ENCODE data around the gene NEMP2.

The NEMP2 gene

DNA sequence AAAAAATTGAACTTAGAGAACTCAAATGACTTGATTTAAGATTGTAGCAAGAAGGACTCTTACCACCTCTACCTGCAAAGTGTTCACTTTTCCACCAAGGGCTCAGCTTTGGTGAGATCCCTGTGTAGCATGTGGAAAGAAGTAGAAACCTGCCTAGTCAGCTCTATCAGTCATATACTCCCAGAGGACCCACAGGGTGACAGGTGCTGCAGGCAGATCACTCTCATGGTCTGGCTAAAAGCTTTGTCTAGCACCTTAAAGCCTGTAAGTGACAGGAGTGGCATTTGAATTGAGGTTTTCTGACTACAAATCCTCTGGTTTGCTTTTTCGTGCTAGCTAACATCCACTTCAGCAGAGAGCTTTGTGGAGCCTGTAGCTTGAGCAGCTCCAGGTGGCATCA is 18.7 kb upstream of the NEMP2 start:
- DNase-seq, result no peak

- no peak for DNase-seq
Measured at GRCh38 chr2:190551928-190552327, 17.4 kb upstream of the NEMP2 start.

DNA sequence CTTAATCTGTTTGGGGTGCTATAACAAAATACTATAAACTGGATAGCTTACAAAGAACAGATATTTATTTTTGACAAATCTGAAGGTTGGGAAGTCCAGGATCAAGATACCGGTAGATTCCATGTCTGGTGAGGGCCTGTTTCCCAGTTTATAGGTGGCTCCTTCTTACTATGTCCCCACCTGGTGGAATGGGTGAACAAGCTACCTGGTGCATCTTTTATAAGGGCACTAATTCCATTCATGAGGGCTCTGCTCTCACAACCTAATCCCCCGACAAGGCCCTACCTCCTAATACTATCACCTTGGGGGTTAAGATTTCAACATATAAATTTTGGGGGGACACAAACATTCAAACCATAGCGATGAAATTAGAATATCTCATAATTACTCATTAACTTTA is 15.6 kb upstream of the NEMP2 start:
- DNase-seq, result no peak

DNA sequence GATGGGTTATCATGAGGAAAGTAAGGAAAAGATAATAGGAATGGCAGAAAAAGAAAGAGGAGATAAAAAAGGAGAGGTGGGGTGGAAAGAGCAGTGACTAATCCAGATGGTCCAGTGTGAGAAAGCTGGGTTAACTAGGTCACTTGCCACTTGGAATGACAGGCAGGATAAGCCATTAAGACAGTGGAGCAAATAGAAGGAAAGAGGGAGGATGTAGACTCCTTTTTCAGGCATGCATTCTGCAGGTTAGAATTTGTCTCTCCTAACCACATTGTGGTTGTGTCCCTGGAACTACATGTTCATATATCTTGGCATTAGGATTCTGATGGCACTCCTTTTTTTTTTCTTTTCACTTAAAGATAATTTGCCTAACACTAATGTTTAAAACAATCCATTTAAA is 13.4 kb upstream of the NEMP2 start:
- no peak for DNase-seq

DNA sequence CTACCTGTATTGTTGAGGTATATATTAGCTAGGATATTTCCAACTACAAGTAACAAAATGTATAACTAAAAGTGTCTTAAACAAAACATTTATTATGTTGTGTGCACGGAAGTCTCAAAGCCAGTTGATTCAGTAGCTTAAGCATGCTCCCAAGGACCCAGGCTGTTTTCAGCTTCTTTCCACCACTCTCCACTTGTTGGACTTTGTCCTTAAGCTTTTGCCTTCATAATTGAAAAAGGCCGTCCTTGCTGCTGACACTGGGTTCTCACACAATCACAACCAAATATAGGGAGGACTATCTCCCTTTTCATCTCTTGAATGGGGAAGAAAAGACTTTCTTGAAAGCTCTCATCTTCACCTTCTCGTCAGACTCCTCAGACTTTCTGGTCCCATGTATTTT is 12.2 kb upstream of the NEMP2 start:
- DNase-seq, result no peak

DNA sequence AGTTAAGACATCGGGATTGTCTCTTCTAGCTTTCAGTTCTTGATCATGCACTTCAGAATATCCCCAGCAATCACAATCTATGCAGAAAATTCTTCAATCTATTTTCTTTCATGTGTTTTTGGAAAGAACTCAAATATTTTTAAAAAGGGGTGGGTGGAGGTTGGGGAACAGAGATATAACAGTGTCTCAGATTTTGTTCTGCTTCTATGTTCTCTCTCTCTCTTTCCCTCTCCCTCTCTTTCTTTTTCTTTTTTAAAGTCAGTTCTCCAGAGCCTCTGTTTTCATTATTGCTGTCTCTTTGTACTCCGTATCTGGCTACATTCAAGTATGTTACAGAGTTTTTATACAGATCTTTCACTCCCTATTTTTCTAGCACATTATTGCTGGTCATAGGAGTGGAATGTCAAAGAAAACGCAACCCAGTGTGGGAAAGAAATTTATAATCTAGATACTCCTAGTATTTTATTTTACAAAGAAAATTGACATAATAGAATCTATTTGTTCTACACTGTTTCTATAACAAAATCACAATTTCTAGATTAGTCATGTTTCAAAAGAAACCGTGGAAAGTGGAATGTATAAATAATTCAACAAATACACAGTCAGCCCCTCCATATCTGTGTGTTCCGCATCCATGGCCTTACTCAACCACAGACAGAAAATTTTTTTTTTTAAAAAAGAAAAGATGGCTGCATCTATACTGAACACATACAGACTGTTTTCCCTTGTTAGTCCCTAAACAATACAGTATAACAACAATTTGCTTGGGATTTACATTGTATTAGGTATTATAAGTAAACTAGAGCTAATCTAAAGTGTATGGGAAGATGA is 11.2 kb upstream of the NEMP2 start:
- no peak for DNase-seq

DNA sequence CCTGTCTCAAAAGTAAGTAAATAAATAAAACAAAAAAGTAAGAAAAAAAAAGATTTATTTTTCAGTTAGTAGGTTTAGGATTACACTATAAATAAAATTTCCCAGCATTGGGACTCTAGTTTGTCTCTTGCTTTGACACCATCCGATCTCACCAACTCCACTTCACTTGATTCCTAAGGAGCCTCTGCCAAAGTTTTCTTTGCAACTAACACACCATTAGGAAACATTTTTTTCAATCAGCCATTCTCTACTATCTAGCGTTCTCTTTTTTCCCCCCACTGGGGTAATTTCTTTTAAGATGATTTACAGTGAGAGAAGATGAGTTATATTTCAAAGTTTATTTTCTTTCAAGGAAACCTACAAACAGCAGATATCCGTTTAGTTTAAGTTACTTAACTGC is 10.6 kb upstream of the NEMP2 start:
- DNase-seq, result no peak

DNA sequence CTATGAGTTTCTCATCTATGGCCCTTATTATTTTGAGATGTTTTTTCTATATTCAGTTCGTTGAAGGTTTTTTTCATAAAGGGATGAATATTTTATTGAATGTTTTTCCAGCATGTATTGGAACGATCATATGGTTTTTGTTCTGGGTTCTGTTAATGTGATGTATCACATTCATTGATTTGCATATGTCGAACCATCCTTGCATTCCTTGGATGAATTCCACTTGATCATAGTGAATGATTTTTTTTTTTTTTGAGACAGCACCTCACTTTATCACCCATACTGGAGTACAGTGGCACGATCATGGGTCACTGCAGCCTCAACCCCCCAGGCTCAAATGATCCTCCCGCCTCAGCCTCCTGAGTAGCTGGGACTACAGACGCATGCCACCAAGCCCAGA is 5.5 kb upstream of the NEMP2 start:
- no peak for DNase-seq

- DNase-seq, result no peak
Measured at GRCh38 chr2:190538201-190538600, 3.7 kb upstream of the NEMP2 start.

GRCh38 chr2:190537765-190538164 is 3.2 kb upstream of the NEMP2 start:
- no peak for DNase-seq

- DNase-seq, result no peak
Measured at GRCh38 chr2:190535586-190535985, 1.1 kb upstream of the NEMP2 start.

DNA sequence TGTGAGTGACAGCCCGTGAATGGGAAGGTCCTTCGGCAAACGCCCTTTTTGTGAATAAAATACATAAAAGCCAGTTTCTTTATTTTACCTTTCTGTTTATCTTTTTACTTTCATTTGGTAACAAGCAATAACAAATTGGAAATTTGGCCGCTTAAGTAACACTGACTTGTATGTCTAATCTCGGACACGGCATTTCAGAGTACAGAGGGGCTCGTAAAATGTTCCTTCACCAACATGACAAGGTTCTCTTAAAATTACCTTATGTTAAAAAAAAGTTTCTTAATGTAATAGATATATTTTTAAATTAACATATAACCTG is 558 bp upstream of the NEMP2 start:
- DNase-seq, result no peak

GRCh38 chr2:190533968-190534309 is 583 bp downstream of the NEMP2 start:
- DNase-seq, result no peak

- DNase-seq, result no peak
Measured at GRCh38 chr2:190533175-190533967, 1.2 kb downstream of the NEMP2 start.

- DNase-seq, result no peak
Measured at GRCh38 chr2:190532581-190532980, 1.9 kb downstream of the NEMP2 start.

DNA sequence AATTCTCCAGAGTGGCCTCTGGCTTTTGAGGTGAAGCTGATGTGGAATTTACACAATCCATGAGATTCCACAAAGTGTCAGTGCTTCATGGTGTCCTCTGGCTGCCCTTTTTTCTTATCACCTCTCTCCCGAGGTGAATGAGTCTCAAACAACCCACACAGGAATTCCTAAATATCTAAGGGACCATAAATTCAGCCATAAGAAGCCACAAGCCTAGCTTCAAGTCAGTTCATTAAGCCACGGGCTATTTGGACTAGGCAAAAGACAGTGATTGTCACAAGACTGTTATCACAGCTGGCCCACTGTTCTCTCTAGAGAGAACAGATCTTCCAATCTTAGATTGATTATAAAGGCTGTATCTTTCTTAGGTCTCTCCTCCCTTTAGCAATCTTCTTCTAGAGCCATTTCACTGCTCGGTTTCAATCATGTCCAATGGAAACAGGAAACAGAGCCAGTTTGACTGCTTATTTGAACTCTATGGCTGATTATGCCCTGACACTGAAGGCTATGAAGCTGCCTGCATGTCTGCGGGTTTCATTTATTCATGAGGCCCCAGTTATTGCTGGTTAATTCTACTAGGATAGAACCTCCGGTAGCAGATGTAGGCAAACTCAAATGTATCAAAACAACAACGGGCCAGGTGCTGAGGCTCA is 4.1 kb downstream of the NEMP2 start:
- DNase-seq, result peak; percentile 16

GRCh38 chr2:190529486-190530247 is 4.9 kb downstream of the NEMP2 start:
- no peak for DNase-seq

DNA sequence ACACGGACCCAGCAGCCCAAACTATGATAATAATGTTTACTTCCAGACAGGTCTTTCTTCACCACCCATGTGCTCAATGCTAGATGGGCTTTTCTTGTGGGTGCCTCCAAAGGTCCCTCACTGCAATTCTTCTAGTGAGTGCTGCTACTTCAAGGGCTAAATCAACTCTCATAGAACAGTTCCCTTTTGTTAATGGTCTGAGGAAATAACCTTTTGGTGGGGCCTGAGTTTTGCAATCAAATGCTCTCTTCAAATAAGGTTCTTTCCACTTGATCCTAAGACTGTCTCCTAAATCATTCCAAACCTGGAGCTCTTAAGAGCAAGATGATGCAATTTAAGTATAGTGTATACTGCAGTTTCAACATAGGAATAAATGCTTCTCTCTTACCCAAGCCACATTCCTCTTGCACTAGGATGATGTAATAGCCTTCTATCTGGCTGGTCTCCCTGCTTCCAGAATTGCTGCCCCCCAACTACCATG is 6.0 kb downstream of the NEMP2 start:
- no peak for DNase-seq

- no peak for DNase-seq
Measured at GRCh38 chr2:190527918-190528317, 6.6 kb downstream of the NEMP2 start.

DNA sequence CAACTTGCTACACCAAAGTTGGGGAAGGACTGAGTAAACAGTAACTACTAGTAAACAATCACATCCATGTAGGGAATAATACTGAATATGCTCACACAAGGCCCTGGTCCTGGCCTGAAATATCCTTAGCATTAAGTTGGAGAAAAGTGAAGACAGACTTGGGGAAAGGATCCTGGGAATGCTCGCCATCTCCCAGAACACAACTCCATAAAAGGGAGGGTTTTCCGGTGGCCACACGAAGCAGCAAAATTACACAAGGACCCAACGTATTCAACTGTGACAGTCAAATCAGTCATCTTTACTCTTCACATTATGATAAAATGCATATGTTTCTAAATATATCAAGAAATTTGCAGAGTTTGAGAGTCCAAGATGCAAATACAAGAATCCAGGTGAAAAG is 7.3 kb downstream of the NEMP2 start:
- DNase-seq, result no peak

- DNase-seq, result no peak
Measured at GRCh38 chr2:190526105-190526750, 8.3 kb downstream of the NEMP2 start.

DNA sequence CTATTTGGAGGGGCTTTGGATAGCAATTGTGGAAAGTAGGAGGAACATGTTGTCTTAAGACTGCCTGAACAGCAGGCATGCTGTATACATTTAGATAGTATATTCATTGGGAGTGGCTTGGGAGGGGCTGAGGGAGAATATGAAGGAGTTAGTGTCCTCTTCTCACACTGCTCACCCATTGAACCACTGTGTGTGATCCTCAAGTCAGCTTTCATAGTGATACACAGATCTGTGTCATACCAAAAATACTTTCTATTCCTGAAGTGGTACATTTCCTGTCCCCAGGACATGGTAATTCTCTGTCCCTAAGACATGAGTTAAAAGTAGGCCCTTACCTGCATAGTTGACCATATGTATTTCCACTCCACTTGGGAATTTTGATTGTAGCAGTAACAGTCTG is 9.6 kb downstream of the NEMP2 start:
- no peak for DNase-seq

Data from midbrain (tissue), 1 donor.